Measurements from ENCODE around the gene TBC1D22A.
"Not testable (repeated sequence)": the region's sequence is repeated elsewhere in the genome, so short reads cannot be mapped to it uniquely, and the experiment has no call there.

TBC1D22A gene

GRCh38 chr22:47132428-47132825, 370.0 kb downstream of the TBC1D22A start:
- no peak overlapping the region for H3K4me3 ChIP-seq (ENCODE audit: low read length)
- H3K27me3 ChIP-seq (ENCODE audit: insufficient read depth, low read length): no peaks in the 10 kb centered on the region
- no peaks in the 10 kb centered on the region for H3K9me3 ChIP-seq (ENCODE audit: insufficient read depth, low read depth, low read length)
- no peak overlapping the region for H3K27ac ChIP-seq (ENCODE audit: low read length)
- no peaks in the 10 kb centered on the region; the same call in 1 of the 2 replicates for H3K4me1 ChIP-seq (ENCODE audit: insufficient read depth, low read length)
- H3K9ac ChIP-seq (ENCODE audit: low read depth, low read length): no peak overlapping the region
- H3K36me3 ChIP-seq (ENCODE audit: insufficient read depth, low read depth, low read length): no peaks in the 10 kb centered on the region

GRCh38 chr22:47133061-47133969, 370.9 kb downstream of the TBC1D22A start:
- Histone ChIP-seq H3K4me1 (ENCODE audit: insufficient read depth, low read length) (no peaks in the 10 kb centered on the region; the same call in 1 of the 2 replicates), H3K27ac (ENCODE audit: low read length) (no peak overlapping the region), H3K36me3 (ENCODE audit: insufficient read depth, low read depth, low read length) (no peaks in the 10 kb centered on the region), H3K4me3 (ENCODE audit: low read length) (no peak overlapping the region), H3K9me3 (ENCODE audit: insufficient read depth, low read depth, low read length) (no peaks in the 10 kb centered on the region), H3K9ac (ENCODE audit: low read depth, low read length) (no peak overlapping the region), H3K27me3 (ENCODE audit: insufficient read depth, low read length) (no peaks in the 10 kb centered on the region)

GRCh38 chr22:47134222-47134621, 371.8 kb downstream of the TBC1D22A start:
- H3K4me3 ChIP-seq (ENCODE audit: low read length): no peak overlapping the region
- no peak overlapping the region for H3K9ac ChIP-seq (ENCODE audit: low read depth, low read length)
- H3K36me3 ChIP-seq (ENCODE audit: insufficient read depth, low read depth, low read length): no peaks in the 10 kb centered on the region
- H3K27me3 ChIP-seq (ENCODE audit: insufficient read depth, low read length): no peaks in the 10 kb centered on the region
- H3K9me3 ChIP-seq (ENCODE audit: insufficient read depth, low read depth, low read length): no peaks in the 10 kb centered on the region
- no peaks in the 10 kb centered on the region; the same call in 1 of the 2 replicates for H3K4me1 ChIP-seq (ENCODE audit: insufficient read depth, low read length)
- H3K27ac ChIP-seq (ENCODE audit: low read length): no peak overlapping the region

GRCh38 chr22:47135338-47135737, 372.9 kb downstream of the TBC1D22A start:
- Histone ChIP-seq H3K36me3 (ENCODE audit: insufficient read depth, low read depth, low read length) (no peaks in the 10 kb centered on the region), H3K27ac (ENCODE audit: low read length) (no peak overlapping the region), H3K4me3 (ENCODE audit: low read length) (no peak overlapping the region), H3K4me1 (ENCODE audit: insufficient read depth, low read length) (no peaks in the 10 kb centered on the region; the same call in 1 of the 2 replicates), H3K9ac (ENCODE audit: low read depth, low read length) (no peak overlapping the region), H3K9me3 (ENCODE audit: insufficient read depth, low read depth, low read length) (no peaks in the 10 kb centered on the region), H3K27me3 (ENCODE audit: insufficient read depth, low read length) (no peaks in the 10 kb centered on the region)

GRCh38 chr22:47136050-47136449, 373.6 kb downstream of the TBC1D22A start:
- Histone ChIP-seq H3K4me3 (ENCODE audit: low read length) (no peak overlapping the region), H3K27me3 (ENCODE audit: insufficient read depth, low read length) (no peaks in the 10 kb centered on the region), H3K36me3 (ENCODE audit: insufficient read depth, low read depth, low read length) (no peaks in the 10 kb centered on the region), H3K9me3 (ENCODE audit: insufficient read depth, low read depth, low read length) (no peaks in the 10 kb centered on the region), H3K9ac (ENCODE audit: low read depth, low read length) (no peak overlapping the region), H3K27ac (ENCODE audit: low read length) (no peak overlapping the region), H3K4me1 (ENCODE audit: insufficient read depth, low read length) (no peaks in the 10 kb centered on the region; the same call in 1 of the 2 replicates)

- Histone ChIP-seq H3K27ac (ENCODE audit: low read length) (no peak overlapping the region), H3K4me3 (ENCODE audit: low read length) (no peak overlapping the region), H3K9me3 (ENCODE audit: insufficient read depth, low read depth, low read length) (no peaks in the 10 kb centered on the region), H3K9ac (ENCODE audit: low read depth, low read length) (no peak overlapping the region), H3K4me1 (ENCODE audit: insufficient read depth, low read length) (no peaks in the 10 kb centered on the region; the same call in 1 of the 2 replicates), H3K36me3 (ENCODE audit: insufficient read depth, low read depth, low read length) (no peaks in the 10 kb centered on the region), H3K27me3 (ENCODE audit: insufficient read depth, low read length) (no peaks in the 10 kb centered on the region)
Measured at GRCh38 chr22:47136671-47137070, 374.2 kb downstream of the TBC1D22A start.

GRCh38 chr22:47139013-47139789, 376.8 kb downstream of the TBC1D22A start:
- H3K4me1 ChIP-seq (ENCODE audit: insufficient read depth, low read length): no peaks in the 10 kb centered on the region
- H3K27me3 ChIP-seq (ENCODE audit: insufficient read depth, low read length): no peaks in the 10 kb centered on the region
- H3K4me3 ChIP-seq (ENCODE audit: low read length): no peak overlapping the region
- H3K27ac ChIP-seq (ENCODE audit: low read length): no peak overlapping the region
- no peak overlapping the region for H3K9ac ChIP-seq (ENCODE audit: low read depth, low read length)
- H3K9me3 ChIP-seq (ENCODE audit: insufficient read depth, low read depth, low read length): no peaks in the 10 kb centered on the region
- no peaks in the 10 kb centered on the region for H3K36me3 ChIP-seq (ENCODE audit: insufficient read depth, low read depth, low read length)

GRCh38 chr22:47139790-47140119, 377.3 kb downstream of the TBC1D22A start:
- Histone ChIP-seq H3K4me3 (ENCODE audit: low read length) (no peak overlapping the region), H3K27ac (ENCODE audit: low read length) (no peak overlapping the region), H3K9ac (ENCODE audit: low read depth, low read length) (no peak overlapping the region), H3K36me3 (ENCODE audit: insufficient read depth, low read depth, low read length) (no peaks in the 10 kb centered on the region), H3K4me1 (ENCODE audit: insufficient read depth, low read length) (no peaks in the 10 kb centered on the region), H3K27me3 (ENCODE audit: insufficient read depth, low read length) (no peaks in the 10 kb centered on the region), H3K9me3 (ENCODE audit: insufficient read depth, low read depth, low read length) (no peaks in the 10 kb centered on the region)

- not testable (repeated sequence) for H3K4me1 ChIP-seq (ENCODE audit: insufficient read depth, low read length); H3K27me3 ChIP-seq (ENCODE audit: insufficient read depth, low read length); H3K27ac ChIP-seq (ENCODE audit: low read length); H3K9me3 ChIP-seq (ENCODE audit: insufficient read depth, low read depth, low read length); H3K9ac ChIP-seq (ENCODE audit: low read depth, low read length); H3K36me3 ChIP-seq (ENCODE audit: insufficient read depth, low read depth, low read length); H3K4me3 ChIP-seq (ENCODE audit: low read length)
Measured at GRCh38 chr22:47140975-47141374, 378.5 kb downstream of the TBC1D22A start.

- H3K9me3 ChIP-seq (ENCODE audit: insufficient read depth, low read depth, low read length): no peaks in the 10 kb centered on the region
- no peaks in the 10 kb centered on the region for H3K36me3 ChIP-seq (ENCODE audit: insufficient read depth, low read depth, low read length)
- no peak overlapping the region for H3K4me3 ChIP-seq (ENCODE audit: low read length)
- H3K9ac ChIP-seq (ENCODE audit: low read depth, low read length): no peak overlapping the region
- H3K27me3 ChIP-seq (ENCODE audit: insufficient read depth, low read length): no peaks in the 10 kb centered on the region
- H3K27ac ChIP-seq (ENCODE audit: low read length): no peak overlapping the region
- no peaks in the 10 kb centered on the region for H3K4me1 ChIP-seq (ENCODE audit: insufficient read depth, low read length)
Measured at GRCh38 chr22:47142427-47143046, 380.1 kb downstream of the TBC1D22A start.

GRCh38 chr22:47143249-47143938, 380.9 kb downstream of the TBC1D22A start:
- Histone ChIP-seq H3K4me3 (ENCODE audit: low read length) (no peak overlapping the region), H3K36me3 (ENCODE audit: insufficient read depth, low read depth, low read length) (no peaks in the 10 kb centered on the region), H3K27me3 (ENCODE audit: insufficient read depth, low read length) (no peaks in the 10 kb centered on the region), H3K4me1 (ENCODE audit: insufficient read depth, low read length) (no peaks in the 10 kb centered on the region), H3K27ac (ENCODE audit: low read length) (no peak overlapping the region), H3K9me3 (ENCODE audit: insufficient read depth, low read depth, low read length) (no peaks in the 10 kb centered on the region), H3K9ac (ENCODE audit: low read depth, low read length) (no peak overlapping the region)
